ENCODE data around the gene PKD1. TPM values are rescaled to one million over a fixed set of nuclear protein-coding genes. Genes with fewer than 3 reads are reported as not detected.

The PKD1 gene
- total and polyA plus RNA-seq, 2 of the 13 experiments (the other 11 are each of a cell fraction or from before 2014, with no cell fraction given): 22.1 to 23.0 TPM

DNA sequence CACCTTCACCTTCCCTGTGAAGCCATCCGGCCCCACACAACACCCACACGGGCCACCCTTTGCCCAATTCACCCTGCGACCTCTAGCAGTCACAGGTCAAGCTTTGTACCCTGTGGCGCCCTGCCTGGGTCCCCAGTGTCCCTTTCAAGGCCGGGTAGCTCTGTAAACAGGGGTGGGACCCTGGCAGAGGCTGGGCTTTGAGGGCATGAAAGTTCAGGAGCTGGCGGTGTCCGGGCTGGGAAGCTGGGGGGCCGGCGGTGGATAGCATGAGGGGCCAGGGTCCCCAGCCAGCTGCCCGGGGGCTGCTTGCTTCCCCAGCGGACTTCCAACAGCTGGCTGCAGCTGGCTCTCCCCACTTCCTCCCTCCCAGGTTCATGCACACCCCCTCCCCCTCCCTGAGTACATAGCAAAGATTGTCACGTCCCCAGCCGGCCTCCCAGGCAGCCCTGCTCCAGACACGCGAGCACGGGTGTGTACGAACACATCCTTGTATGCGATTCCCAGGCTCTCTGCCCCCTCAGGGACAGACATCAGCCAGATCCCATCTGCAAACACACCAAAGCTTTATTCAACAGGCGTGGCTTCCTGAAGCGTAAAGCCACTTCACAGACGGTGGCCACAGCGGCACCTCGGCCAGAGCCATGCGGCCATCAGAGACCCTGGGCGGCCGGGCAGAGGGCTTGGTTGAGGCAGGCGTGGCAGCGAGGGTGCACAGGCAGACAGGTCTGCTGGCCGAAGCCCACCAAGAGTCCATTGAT lies 96.2 kb downstream of the PKD1 start (continued):
- TF ChIP-seq ZNF816 (CRISPR knock-in tag; IDR thresholded peaks at IDR 0.05; ENCODE audit: borderline replicate concordance) (peak; percentile 52; the same call in 1 of the 2 replicates), KDM2A (CRISPR knock-in tag; IDR thresholded peaks at IDR 0.05; ENCODE audit: borderline replicate concordance, low read depth) (peak; percentile 79), U2AF2 (IDR thresholded peaks at IDR 0.05; ENCODE audit: low read depth, low read length) (no peak), ZNF530 (CRISPR knock-in tag; IDR thresholded peaks at IDR 0.05; ENCODE audit: low read depth) (no peak), GATAD1 (CRISPR knock-in tag; IDR thresholded peaks at IDR 0.05) (no peak), ZNF616 (CRISPR knock-in tag; IDR thresholded peaks at IDR 0.05; ENCODE audit: low read depth) (no peak), RXRB (CRISPR knock-in tag; IDR thresholded peaks at IDR 0.05; ENCODE audit: borderline replicate concordance) (peak; percentile 91), CEBPG (CRISPR knock-in tag; IDR thresholded peaks at IDR 0.05) (0 out of 2 replicates have a peak, but pooled peaks have one; percentile 5), PRMT3 (CRISPR knock-in tag; IDR thresholded peaks at IDR 0.05; ENCODE audit: borderline replicate concordance, low read depth) (no peak), ZNF337 (CRISPR knock-in tag; IDR thresholded peaks at IDR 0.05; ENCODE audit: borderline replicate concordance, low read depth) (no peak), CEBPB (IDR thresholded peaks at IDR 0.05; ENCODE audit: borderline replicate concordance, low read depth, low read length) (no peak), TRIM22 (IDR thresholded peaks at IDR 0.05) (no peak), ARNTL (CRISPR knock-in tag; IDR thresholded peaks at IDR 0.05) (peak; percentile 58), ZNF580 (CRISPR knock-in tag; IDR thresholded peaks at IDR 0.05; ENCODE audit: borderline replicate concordance, low read depth) (peak; percentile 76; the same call in 1 of the 2 replicates), CREB3 (CRISPR knock-in tag; IDR thresholded peaks at IDR 0.05) (0 out of 2 replicates have a peak, but pooled peaks have one; percentile 41), AGO1 (IDR thresholded peaks at IDR 0.05; ENCODE audit: low read depth, low read length, poor library complexity, severe bottlenecking) (peak; percentile 94), ZNF350 (CRISPR knock-in tag; IDR thresholded peaks at IDR 0.05; ENCODE audit: borderline replicate concordance, low read depth) (peak; percentile 65; the same call in 1 of the 2 replicates), SNAI1 (CRISPR knock-in tag; IDR thresholded peaks at IDR 0.05; ENCODE audit: borderline replicate concordance) (no peak), ZFP41 (CRISPR knock-in tag; IDR thresholded peaks at IDR 0.05; ENCODE audit: borderline replicate concordance) (no peak), ZNF556 (CRISPR knock-in tag; IDR thresholded peaks at IDR 0.05; ENCODE audit: borderline replicate concordance) (peak; percentile 79; the same call in 1 of the 2 replicates), FOXJ3 (CRISPR knock-in tag; IDR thresholded peaks at IDR 0.05; ENCODE audit: borderline replicate concordance) (peak; percentile 7; the same call in 1 of the 2 replicates)
- TF ChIP-seq, protein P1, sequence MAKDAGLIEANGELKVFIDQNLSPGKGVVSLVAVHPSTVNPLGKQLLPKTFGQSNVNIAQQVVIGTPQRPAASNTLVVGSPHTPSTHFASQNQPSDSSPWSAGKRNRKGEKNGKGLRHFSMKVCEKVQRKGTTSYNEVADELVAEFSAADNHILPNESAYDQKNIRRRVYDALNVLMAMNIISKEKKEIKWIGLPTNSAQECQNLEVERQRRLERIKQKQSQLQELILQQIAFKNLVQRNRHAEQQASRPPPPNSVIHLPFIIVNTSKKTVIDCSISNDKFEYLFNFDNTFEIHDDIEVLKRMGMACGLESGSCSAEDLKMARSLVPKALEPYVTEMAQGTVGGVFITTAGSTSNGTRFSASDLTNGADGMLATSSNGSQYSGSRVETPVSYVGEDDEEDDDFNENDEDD (CRISPR knock-in tag; IDR thresholded peaks at IDR 0.05; ENCODE audit: borderline replicate concordance): peak; percentile 51; the same call in 1 of the 2 replicates
- TF ChIP-seq, protein P2, sequence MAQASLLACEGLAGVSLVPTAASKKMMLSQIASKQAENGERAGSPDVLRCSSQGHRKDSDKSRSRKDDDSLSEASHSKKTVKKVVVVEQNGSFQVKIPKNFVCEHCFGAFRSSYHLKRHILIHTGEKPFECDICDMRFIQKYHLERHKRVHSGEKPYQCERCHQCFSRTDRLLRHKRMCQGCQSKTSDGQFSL (CRISPR knock-in tag; IDR thresholded peaks at IDR 0.05): no peak
